ENCODE data around the gene MEGF10.
"Not testable (repeated sequence)": the region's sequence is repeated elsewhere in the genome, so short reads cannot be mapped to it uniquely, and the experiment has no call there.

The MEGF10 gene

GRCh38 chr5:127290019-127290945 lies at the start of gene MEGF10:
Gene MEGF10, plus strand, starts transcription at chr5:127290796. Its CDS starts 40,513 bp downstream, at chr5:127331309.
- no peak for DNase-seq

- DNase-seq: no peak
These were observed 47.6 kb upstream of the MEGF10 start for GRCh38 chr5:127243011-127243410.

GRCh38 chr5:127254729-127255284 lies 35.8 kb upstream of the MEGF10 start:
- DNase-seq: no peak

GRCh38 chr5:127256886-127257597 lies 33.6 kb upstream of the MEGF10 start:
- no peak for DNase-seq

GRCh38 chr5:127260686-127261085 lies 29.9 kb upstream of the MEGF10 start:
- DNase-seq: no peak

GRCh38 chr5:127265473-127265872 lies 25.1 kb upstream of the MEGF10 start:
- not testable (repeated sequence) for DNase-seq

GRCh38 chr5:127268342-127268741 lies 22.3 kb upstream of the MEGF10 start:
- DNase-seq: not testable (repeated sequence)

- not testable (repeated sequence) for DNase-seq
These were observed 19.9 kb upstream of the MEGF10 start for GRCh38 chr5:127270713-127271112.

- no peak for DNase-seq
These were observed 14.9 kb upstream of the MEGF10 start for GRCh38 chr5:127275641-127276193.

GRCh38 chr5:127280491-127281220 lies 9.9 kb upstream of the MEGF10 start:
- DNase-seq: no peak

- no peak for DNase-seq
These were observed 9.0 kb upstream of the MEGF10 start for GRCh38 chr5:127281609-127282008.

GRCh38 chr5:127288676-127289075 lies 1.9 kb upstream of the MEGF10 start:
- DNase-seq: no peak

GRCh38 chr5:127290946-127291693 lies 524 bp downstream of the MEGF10 start:
- DNase-seq: no peak

- DNase-seq: no peak
These were observed 1.6 kb downstream of the MEGF10 start for GRCh38 chr5:127292030-127292735.

GRCh38 chr5:127293373-127293772 lies 2.8 kb downstream of the MEGF10 start:
- DNase-seq: no peak

- no peak for DNase-seq
These were observed 4.2 kb downstream of the MEGF10 start for GRCh38 chr5:127294829-127295228.

- no peak for DNase-seq
These were observed 4.9 kb downstream of the MEGF10 start for GRCh38 chr5:127295454-127295853.

- no peak for DNase-seq
These were observed 5.7 kb downstream of the MEGF10 start for GRCh38 chr5:127296321-127296720.

GRCh38 chr5:127296894-127297293 lies 6.3 kb downstream of the MEGF10 start:
- not testable (repeated sequence) for DNase-seq

GRCh38 chr5:127297348-127298035 lies 6.9 kb downstream of the MEGF10 start:
- no peak for DNase-seq

GRCh38 chr5:127298036-127298429 lies 7.4 kb downstream of the MEGF10 start:
- no peak for DNase-seq

Measured in activated CD4-positive, CD25-positive, alpha-beta regulatory T cell (primary cell).